ENCODE results near the gene MCM3AP. TPM values are rescaled to one million over a fixed set of nuclear protein-coding genes. Genes with fewer than 3 reads are reported as not detected.

MCM3AP gene
- total and polyA plus RNA-seq, 9 of the 15 experiments (the other 6 are each of a cell fraction or from before 2014, with no cell fraction given): 6.5 to 179 (median 69.6) TPM

- Histone ChIP-seq H3K79me2 (ENCODE audit: control insufficient read depth, insufficient read depth, low read length) (peaks cover 87% of the 10 kb centered on the region), H2AFZ (ENCODE audit: low read depth, low read length) (no peak overlapping the region), H3K27me3 (ENCODE audit: control insufficient read depth in 2 of 2, insufficient read depth in 2 of 2, low read length in 2 of 2) (no peaks in the 10 kb centered on the region), H3K9me3 (replicated peaks; ENCODE audit: control insufficient read depth, insufficient read depth, low read depth, low read length) (no peaks in the 10 kb centered on the region), H3K4me2 (ENCODE audit: insufficient read depth, low read length) (peak overlapping the region; percentile 90), H3K4me1 (replicated peaks in 1 of 2; ENCODE audit: control insufficient read depth in 2 of 2, insufficient read depth in 2 of 2, low read length in 2 of 2) (peaks cover 38% of the 10 kb centered on the region in 2 experiments; a peak in 4 of 5 replicates), H3K9me1 (ENCODE audit: control insufficient read depth, insufficient read depth, low read length) (peaks cover 5% of the 10 kb centered on the region), H3K27ac (ENCODE audit: extremely low read depth, low read depth, low read length) (no peak overlapping the region), H3K36me3 (ENCODE audit: control insufficient read depth, insufficient read depth, low read length) (peaks cover 56% of the 10 kb centered on the region), H4K20me1 (replicated peaks; ENCODE audit: control insufficient read depth, insufficient read depth, low read length) (peaks cover 9% of the 10 kb centered on the region; the same call in 1 of the 2 replicates), H3K4me3 (peak overlapping the region; percentile 87), H3K9ac (ENCODE audit: insufficient read depth in 1 of 2, low read depth in 2 of 2, low read length in 2 of 2) (peak overlapping the region; percentile 51 to 86)
- BruUV-seq (replicated peaks): no TSS peak
- ChIA-PET POLR2A (interaction anchor here (0.5 to 1.8 kb wide), 6 partner anchors 10 to 98 kb away, joined by 3 to 6 read pairs (median 4); no protein-coding TSS in a partner anchor), CTCF (ENCODE audit: low intra/inter-chr PET ratio) (interaction anchor here (0.6 kb wide), 1 partner anchor 52 kb away, joined by 3 read pairs; no protein-coding TSS in a partner anchor)
- intact Hi-C loops (cut with micrococcal nuclease) (loop anchor here (5.0 to 10.0 kb wide), 4 partner anchors 40 to 228 kb away; partner anchors contain the start of gene DIP2A), in situ Hi-C loops (cut with MboI) (no loop called here)
- ATAC-seq (no peak), FAIRE-seq (peak; percentile 65), DNase-seq (ENCODE audit: extremely low read depth in 1 of 4, low spot score in 3 of 4) (peak in 1 of 4 experiments; percentile 31)
- 16% methylated on average over 4 of the region's 4 CpGs for WGBS (ENCODE audit: insufficient coverage, low coverage, missing lambda C conversion rate)
- TF ChIP-seq XRCC5 (IDR thresholded peaks at IDR 0.05; ENCODE audit: low read depth, low read length) (0 out of 2 replicates have a peak, but pooled peaks have one; percentile 4), PKNOX1 (IDR thresholded peaks at IDR 0.05) (peak; percentile 25; the same call in 1 of the 2 replicates), ID3 (CRISPR knock-in tag; IDR thresholded peaks at IDR 0.05) (no peak), ID3 (tag; IDR thresholded peaks at IDR 0.05) (0 out of 2 replicates have a peak, but pooled peaks have one; percentile 46), CEBPG (CRISPR knock-in tag; IDR thresholded peaks at IDR 0.05) (no peak), CEBPG (tag; conservative IDR thresholded peaks at IDR 0.05 in 1 of 2, IDR thresholded peaks at IDR 0.05 in 1 of 2) (no peak)
These were observed 58.4 kb downstream of the MCM3AP start for GRCh38 chr21:46226920-46227599.

All from K562 (cell line).